DMS53 (cell line): ENCODE measurements around the gene COL4A4.
A peak's percentile ranks its signal among the peaks of the same experiment; 100 is the strongest.

Experiments used
- DNase-seq: peaks from one replicate; lab custom pipeline; 2025; lab: John Stamatoyannopoulos, UW

The COL4A4 gene

DNA sequence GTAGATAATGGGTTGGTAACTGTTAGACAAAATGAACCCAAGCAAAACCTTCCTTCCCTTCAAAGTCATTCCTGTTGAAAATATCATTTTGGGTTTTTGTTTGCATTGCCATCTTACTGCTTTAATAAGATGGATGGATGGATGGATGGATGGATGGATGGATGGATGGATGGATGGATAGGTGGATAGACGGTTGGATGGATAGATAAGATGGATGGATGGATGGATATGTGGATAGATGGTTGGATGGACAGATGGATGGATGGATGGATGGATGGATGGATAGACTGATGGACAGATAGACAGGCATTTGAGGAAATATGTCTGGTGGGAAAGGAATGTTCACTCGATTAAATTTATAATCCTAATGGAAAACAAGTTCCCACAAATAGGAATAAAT is 133.2 kb downstream of the COL4A4 start:
- DNase-seq = no peak

DNA sequence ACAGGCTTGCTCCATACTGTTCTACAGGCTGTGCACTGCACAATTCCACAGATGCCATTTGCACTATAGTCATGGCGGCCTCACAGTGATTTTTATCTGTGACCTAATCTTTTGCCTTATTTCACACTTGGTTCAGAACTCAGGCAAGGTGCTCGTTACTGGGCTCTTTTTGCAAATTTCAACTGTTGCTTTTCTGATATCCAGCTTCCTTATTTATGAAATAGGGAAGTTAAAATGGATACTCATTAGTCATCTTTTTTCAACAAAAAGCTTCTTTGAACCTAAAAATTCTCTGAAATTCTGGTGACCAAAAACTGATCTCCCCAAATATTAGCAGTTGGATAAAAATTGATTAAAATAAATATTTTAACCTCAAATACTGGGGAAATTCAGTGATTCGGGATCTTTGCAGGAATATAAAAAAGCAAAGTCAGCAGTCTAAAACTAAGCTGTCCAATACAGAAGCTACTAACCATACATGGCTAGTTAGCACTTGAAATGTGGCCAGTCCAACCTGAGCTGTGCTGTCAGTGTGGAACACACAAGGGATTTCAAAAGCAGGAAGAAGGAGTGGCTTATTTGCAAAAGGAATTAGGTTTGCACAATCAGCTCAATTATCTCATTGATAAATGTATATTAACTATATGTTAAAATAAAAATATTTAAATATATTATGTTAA is 134.4 kb downstream of the COL4A4 start:
- no peak for DNase-seq

DNA sequence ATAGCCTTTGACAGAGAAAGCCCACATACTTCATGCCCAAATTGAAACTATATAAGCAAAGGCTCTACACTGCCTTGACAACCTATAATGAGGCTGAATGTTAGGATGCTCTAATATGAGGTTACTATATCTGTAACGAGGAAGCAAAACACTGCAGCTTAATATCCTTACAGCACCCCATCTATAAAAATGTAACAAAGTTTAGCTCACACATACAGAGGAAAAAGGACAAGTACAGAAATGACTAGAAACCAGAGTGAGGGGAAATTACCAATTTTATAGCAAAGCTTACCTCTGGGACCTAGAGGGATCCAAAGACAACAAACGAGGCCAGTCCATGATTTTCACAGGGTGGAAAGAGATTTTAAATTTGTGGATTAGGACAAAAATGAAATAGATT is 138.5 kb downstream of the COL4A4 start:
- no peak for DNase-seq

DNA sequence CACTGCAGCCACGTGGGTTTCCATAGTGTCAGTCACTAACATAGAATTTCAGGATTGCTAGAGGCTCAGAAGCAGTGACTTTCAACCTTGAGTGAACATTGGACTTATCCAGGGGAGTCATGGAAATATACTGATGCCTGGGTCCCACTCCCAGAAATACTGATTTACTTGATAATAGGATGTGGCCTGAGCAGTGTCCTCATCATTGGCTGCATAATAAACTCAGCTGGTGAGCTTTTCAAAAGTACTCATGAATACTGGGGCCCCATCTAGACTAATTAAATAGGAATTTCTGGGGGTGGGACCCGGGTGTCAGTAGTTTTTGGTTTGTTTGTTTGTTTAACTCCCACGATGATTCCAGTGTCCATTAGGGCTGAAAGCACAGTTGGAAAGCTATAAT is 141.4 kb downstream of the COL4A4 start:
- DNase-seq = no peak

DNA sequence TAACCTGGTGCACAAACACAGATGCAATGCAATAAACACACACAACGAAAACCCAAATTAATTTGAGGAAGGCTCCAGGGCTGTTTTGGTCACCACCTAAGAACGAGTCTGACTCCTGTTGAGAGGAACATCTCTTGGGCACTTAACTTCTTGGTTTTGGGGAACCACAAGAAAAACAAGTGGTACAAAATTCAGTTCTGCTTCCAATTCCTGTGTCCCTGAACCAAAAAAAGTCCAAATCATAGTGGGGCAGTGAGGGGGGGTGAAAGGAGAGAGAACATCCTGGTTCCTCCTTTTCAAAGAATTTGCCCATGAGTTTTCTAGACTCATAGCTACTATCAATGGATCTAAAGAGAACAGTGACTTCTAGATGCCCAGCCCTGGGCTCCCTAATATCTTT is 143.6 kb downstream of the COL4A4 start:
- DNase-seq = no peak

DNA sequence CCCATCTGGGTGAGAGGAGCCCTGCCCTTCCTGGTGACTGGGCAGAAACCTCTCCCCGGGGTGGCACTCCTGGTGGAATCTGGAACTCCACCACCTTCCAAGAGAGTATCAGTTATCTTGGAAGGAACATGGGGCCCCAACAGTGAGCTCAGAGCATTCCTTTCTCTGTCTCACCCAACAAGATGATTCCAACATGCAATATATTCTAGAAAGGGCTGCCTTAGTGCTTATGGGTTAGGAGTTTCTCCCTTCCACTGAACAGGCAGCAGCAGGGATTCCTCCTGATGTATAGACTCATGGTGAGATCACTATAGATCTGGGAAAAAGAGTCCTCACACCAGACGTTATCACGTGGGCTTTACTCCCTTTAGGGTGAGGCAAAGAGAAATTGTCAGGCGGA is 147.1 kb downstream of the COL4A4 start:
- DNase-seq = no peak

DNA sequence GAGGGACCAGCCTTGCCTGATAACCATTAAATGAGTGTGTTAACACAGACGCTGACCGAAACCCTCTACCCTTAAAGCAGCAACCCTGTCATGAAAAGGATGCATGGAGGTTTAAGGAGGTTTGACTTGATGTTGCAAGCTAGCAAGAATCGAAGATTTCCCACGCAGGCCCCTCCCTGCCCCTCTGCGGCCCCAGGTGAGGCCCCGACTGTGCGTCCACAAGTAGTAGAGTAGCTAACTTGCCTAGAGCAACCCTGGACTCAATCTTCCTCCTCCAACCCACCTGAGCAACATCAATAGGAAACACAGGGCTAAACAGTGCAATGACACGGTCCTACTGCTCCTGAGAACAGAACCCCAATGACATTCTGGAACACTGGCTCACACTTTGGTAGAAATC is 150.1 kb downstream of the COL4A4 start:
- no peak for DNase-seq

DNA sequence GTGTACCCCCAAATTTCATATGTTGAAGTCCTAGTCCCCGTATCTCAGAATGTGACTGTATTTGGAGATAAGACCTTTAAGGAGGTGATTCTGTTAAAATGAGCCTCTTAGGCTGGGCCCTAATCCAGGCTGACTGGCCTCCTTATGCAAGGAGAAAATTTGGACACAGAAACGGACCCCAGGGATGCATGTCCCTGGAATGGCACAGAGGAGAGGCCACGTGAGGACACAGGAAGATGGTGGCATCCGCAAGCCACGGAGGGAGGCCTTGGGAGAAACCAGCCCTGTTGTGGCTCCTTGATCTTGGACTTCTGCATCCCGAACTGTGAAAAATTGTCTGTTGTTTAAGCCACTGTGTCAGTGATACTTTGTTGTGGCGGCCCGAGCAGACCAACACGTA is 150.7 kb downstream of the COL4A4 start:
- DNase-seq = no peak

DNA sequence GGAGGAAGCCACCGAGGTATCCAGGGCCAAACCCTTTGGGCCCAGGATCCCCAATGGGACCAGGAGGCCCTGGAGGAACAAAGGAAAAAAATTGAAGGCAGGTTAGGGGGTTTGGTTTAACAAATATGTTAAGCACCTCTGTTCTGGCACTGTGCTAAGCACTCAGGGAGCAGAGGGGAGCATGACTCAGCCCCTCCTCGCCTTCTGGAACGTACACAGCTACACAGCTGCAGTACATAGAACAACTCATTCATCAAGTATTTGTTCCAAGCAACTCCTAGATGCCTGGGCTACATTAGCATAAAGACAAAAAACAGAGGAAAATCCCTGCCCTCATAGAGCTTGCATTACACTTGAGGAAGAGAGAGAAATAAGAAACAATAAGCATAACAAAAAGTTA is 153.6 kb downstream of the COL4A4 start:
- DNase-seq = no peak

DNA sequence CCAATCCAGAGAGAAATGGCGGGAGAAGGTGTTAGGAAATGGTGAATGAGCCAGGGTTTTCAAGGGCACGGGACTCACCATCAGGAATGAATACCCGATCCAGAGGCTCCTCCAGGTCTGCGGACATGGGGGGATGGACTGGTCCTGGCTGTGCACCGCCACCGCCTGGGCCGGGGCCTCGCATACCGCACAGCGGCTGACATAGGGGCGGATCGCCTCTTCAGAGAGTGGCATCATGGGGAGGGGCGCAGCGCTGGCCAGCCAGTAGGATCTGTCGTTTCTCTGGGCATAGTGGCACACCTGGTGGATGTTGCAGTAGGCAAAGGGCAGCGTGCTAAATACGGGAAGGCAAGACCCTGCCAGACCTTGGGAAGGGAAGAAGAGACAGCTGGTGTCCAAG is 156.1 kb downstream of the COL4A4 start:
- DNase-seq = no peak

DNA sequence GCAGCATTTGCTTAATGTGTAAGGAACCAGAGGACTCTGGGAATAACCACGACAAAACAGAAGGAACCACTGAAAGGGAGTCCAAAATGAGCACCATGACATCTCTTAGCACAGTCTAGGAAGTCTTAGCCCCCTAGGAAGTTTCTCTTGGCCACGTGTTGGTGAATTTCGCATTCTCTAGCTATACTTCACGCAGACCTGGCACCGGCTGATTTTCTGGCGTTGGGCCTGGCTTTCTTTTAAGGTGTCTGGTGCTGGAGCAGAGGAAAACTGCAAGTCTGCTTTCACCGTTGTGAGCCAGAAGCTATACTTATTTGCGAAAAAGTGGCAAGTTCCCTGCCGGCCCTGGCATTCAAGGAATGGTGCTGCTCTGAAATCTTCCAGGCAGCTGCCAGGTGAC is 156.9 kb downstream of the COL4A4 start:
- DNase-seq = no peak

DNA sequence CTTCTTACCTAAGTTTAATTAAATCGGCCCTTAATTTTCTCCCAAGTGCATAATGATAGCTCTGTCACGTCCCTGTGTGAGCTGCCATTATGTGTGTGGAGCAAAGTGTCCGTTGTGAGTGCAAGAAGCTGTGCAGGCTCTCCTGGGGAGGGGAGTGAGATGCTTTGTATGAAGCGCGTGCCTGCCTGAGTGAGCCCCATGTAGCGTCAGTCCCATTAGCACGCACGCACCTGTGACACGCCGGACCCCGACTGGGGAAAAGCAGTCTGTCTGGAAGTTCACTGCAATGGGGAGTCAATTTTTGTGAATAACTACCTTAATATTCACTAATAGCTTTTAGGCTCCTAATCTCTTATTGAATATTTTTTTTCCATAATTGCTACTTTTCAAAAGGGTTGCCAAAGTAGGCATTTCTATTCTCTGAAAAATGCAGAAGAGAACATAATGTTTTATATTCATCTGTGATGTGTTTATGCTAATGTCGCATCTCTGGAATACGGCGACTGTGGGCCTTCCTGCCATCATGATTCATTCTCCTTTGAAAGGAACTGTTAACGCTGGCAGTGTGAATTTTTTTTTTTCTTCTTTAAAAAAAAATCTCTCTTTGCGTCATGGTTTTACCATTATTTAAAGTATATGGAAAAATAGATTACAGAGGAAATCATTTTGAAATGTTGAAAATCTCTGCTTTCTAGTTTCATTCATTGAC is 157.7 kb downstream of the COL4A4 start:
- no peak for DNase-seq

DNA sequence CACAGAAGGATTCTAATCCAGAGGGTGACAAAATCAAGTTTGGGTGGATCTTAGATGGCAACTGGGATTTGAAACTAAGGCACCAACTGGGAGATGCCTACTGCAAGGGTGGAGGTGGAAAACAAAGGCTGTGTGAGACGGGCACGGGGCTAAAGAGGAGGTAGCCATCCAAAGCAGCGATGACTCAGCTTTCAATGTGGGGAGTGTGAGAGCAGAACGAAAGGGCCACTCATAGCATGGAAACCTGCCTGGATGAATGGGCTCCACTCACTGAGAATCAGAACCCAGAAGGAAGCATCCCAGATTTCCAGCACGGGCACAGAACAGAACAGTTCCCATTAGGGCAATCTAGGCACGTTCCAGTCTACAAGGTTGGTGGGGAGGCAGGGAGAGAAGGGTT is 159.5 kb downstream of the COL4A4 start:
- DNase-seq = peak; percentile 4

DNA sequence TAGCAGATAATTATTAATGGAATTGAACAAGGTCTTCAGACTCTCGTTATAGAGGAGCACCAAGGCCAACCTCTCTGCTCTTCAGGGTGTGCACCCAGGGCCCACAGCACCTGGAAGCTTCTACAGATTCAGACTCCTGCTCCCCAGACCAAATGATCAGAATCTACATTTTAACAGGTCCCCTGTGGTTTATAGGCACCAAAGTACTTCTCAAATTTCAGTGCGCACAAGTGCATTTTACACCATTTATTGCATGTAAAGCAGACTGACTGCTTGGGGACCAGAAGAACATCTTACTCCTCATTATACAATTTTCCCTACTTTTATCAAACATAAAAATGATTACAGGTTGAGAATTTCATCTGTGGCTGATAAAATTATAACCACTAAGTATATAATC is 163.9 kb downstream of the COL4A4 start:
- DNase-seq = no peak

DNA sequence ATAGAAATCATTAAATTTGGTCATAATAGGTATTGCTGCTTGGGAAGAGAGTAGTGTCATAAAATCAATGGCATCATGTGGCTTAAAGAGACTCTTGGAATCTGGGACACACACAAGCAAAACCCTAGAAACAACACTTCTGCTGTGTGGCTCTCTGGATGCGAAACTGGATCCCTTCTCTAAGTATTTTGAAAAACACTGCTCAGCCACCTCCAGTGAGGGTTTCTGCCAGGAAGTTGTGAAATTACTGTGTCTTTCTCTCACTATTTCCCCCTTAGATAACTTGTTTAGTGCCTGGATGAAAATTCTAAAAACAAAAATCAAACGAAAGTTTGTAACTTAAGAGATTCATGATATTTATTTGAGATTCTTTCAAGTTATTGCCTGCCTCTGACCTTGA is 164.3 kb downstream of the COL4A4 start:
- no peak for DNase-seq

DNA sequence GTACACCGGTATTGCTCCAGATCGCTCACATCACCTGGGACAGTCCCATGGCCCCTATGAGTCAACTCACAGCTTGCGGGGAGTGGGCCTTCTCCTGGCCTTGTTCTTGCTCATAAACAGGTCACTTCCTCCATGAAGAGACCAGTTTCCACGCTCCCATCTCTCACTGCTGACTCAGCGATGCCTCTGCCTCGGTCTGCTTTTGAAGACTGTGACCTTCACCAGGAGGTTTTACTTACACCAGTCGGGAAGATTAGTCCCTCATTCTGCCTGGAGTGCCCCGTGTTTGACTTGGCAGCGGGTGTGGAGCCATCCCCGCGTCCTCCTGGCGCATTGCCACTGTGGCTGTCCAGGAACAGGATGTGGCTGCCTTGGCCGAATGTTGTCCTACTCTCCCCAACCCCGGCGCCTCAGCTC is 168.4 kb downstream of the COL4A4 start:
- DNase-seq = peak; percentile 70

DNA sequence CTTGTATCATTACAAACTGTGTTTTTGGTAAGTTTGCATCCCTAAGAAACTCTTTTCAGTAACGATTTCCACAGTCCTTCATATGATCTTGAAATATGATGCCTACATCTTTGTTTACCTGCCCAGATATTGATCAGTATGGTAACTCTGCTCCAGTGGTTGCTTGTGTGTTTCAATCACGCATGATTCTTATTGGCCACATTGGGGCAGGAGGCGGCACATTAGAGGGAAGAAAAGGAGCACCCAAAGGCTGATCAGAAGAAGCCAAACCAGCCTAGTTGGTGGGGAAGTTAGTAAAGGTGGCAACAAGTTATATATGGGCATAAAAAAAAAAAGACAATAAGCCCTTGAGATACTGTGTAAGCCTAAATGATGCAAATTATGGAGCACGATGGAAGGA is 169.2 kb downstream of the COL4A4 start:
- DNase-seq = no peak

DNA sequence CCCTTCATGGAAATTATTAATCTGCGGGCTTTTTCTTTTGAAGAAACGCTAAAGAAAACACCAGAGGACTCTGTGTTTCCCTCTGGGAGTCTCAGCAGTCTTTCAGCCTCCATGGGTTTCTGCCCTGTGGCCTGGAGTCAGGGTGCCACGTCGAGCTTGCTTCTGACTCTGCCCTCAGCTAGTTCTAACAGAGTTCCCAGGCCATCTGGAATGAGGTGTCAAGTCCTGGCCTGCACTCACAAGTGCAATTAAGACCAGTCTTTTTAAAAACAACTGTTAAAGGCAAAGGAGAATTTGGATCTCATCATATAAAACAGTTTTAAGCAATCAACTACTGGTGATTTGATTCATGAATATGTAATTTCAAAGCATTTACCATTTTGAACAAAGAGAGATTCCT is 170.8 kb downstream of the COL4A4 start:
- no peak for DNase-seq

DNA sequence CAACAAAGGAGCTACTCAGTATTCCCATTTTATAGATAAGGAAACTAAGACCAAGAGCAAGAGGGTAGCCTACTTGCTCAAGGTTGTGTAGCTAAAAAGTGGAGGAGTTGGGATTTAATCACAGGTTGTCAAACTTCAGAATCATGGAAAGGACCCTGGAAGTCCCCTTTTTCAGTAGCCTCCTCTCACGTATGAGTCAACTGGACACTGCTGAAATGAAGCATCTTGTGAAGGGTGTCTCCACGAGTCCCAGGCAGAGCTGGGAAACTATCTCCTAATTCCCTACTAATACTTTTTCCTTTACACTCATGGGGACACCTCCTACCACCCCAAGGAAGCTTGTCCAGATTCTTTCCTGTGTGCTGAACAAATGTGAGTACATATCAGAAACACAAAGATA is 172.3 kb downstream of the COL4A4 start:
- no peak for DNase-seq

DNA sequence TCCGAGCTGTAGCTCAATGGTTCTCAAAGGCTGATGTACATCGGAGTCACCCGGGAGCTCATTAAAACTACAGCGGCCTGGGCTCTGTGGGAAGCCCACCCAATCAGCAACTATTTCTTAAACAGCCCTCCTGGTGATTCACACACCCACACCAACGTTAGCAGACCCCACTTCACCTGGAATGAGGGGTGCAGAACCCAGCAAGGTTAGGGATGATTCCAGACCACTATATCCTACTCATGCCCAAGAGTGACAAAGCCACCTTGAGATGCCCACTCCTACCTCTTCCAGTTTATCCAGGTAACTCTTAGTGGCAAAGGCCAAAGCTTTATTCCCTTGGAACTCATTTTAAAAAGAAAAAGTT is 178.4 kb downstream of the COL4A4 start:
- DNase-seq = no peak

DNA sequence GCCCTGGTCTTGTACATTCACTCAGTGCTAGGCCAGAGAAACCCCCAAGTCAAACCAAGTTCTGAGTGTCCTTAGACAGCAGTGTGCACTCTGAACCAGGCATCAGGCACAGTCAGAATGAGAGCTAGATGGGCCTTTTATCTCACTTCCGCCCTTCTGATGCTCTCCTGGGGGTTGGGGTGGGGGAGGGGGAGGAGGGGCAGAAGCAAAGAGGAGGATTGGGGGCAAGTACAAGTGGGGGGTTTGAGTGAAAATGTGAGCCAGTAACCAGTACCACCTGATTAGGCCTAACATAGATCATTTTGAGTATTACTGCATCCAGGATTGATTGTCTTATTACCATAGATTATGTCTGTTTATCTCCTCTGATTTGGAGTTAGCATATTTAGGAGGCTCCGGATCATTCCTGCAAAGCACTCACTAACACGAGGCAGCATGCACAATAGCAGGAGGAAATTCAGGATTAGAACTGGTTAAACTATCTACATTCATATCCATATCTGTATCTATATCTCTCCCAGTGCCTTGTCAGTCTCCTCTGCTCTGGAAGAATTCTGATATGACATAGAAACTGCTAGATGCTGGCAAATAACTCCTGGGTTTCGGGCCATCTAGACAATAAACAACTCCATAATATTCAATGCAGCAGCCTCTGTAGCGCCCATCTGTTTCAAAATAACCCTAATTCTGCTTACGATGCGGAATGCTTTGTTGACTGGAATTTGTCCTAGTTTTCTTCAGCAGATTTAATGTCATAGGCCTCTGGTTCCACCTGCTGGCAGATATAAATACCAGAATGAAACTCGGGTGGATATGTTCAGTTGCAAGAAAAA is 179.0 kb downstream of the COL4A4 start:
- DNase-seq = peak; percentile 63

DNA sequence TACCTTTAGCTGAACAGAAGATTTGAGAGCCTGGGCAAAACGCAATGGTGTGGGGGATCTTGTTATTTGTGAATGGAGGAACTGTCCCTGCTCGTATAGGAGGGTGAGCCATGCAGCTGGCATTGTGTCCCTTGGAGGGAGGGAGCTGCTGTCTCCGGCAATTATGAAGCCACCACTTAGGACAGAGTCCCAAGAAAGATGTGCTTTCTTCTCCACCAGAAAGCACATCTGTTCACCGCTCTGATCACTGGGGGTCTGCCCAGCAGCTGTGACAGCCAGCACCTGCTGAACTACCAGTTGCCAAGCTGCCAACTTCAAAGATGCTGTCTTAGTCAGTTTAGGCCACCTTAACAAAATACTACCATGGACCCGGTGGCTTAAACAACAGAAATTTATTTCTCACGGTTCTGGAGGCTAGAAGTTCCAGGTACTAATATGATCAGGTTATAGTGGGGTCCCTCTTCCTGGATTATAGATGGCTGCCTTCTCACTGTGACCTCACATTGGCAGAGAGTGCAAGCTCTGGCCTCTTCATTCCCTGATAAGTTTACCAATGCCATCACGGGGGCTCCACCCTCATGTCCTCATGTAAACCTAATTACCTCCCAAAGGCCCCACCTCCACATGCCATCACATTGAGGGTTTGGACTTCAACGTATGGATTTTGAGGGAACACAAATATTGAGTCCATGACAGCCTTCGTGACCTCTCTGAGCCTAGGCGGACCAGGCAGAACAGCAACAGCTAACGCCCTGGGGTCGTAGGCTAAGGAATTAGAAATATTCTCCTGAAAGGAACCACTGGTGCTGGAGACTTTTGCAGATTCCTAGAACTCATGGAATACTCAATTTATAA is 179.9 kb downstream of the COL4A4 start:
- DNase-seq = no peak
